ENCODE results near the gene SDR42E1. TPM values are rescaled to one million over a fixed set of nuclear protein-coding genes. Genes with fewer than 3 reads are reported as not detected.

SDR42E1 gene
- total RNA-seq, 2 donors from 2014 or later: 5.5 to 7.2 TPM

DNA sequence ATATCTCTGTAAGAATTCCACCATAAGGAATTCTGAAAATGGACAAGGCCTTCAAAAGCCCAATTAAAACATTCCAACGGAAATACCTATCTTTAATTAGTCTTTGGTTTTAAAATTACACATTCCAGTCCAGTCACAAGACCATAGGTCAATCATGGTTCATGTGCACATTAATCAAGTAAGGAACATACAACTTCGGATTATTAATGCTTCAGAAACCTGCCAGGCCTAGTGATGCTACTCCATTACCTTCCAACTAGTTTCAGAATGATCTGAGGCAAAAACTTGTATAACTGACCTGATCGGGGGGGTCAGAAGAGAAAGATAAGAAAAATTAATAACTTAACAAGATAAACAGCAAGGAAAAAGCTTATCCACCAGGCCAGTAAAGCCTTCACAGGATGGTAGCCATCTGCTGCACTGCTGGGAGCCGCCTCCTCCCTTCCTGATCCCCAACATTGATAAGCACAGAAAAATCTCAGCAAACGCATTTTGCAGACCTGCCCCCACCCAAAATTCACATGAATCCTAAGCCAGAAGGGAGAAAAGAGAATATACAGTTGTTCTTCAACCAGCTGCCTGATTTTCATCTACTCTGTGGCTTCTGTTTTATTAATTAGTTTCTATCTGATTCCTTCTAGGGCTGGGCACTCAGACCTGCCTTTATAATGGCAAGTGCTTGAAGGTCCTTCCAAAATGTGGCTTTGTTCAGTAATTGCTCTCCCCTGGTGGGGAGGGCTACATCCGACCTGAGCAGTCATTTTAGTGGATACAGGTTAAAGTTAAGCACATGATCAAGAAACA, 6.0 kb downstream of the SDR42E1 start:
- intact Hi-C loops (cut with DNase I): no loop called here
- no peak for TF ChIP-seq POLR2AphosphoS5 (IDR thresholded peaks at IDR 0.05)
- TF ChIP-seq, protein P1, sequence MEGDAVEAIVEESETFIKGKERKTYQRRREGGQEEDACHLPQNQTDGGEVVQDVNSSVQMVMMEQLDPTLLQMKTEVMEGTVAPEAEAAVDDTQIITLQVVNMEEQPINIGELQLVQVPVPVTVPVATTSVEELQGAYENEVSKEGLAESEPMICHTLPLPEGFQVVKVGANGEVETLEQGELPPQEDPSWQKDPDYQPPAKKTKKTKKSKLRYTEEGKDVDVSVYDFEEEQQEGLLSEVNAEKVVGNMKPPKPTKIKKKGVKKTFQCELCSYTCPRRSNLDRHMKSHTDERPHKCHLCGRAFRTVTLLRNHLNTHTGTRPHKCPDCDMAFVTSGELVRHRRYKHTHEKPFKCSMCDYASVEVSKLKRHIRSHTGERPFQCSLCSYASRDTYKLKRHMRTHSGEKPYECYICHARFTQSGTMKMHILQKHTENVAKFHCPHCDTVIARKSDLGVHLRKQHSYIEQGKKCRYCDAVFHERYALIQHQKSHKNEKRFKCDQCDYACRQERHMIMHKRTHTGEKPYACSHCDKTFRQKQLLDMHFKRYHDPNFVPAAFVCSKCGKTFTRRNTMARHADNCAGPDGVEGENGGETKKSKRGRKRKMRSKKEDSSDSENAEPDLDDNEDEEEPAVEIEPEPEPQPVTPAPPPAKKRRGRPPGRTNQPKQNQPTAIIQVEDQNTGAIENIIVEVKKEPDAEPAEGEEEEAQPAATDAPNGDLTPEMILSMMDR (IDR thresholded peaks at IDR 0.05): no peak
- no peak for TF ChIP-seq POLR2A (IDR thresholded peaks at IDR 0.05)
- Histone ChIP-seq H3K4me3 (no peak overlapping the region), H3K9me3 (no peaks in the 10 kb centered on the region), H3K4me1 (replicated peaks) (no peaks in the 10 kb centered on the region), H3K27ac (no peak overlapping the region), H3K27me3 (replicated peaks; ENCODE audit: insufficient read depth) (no peaks in the 10 kb centered on the region), H3K36me3 (no peaks in the 10 kb centered on the region)
- WGBS: 37% methylated on average over 6 of the region's 6 CpGs
- DNase-seq (ENCODE audit: low spot score): no peak

DNA sequence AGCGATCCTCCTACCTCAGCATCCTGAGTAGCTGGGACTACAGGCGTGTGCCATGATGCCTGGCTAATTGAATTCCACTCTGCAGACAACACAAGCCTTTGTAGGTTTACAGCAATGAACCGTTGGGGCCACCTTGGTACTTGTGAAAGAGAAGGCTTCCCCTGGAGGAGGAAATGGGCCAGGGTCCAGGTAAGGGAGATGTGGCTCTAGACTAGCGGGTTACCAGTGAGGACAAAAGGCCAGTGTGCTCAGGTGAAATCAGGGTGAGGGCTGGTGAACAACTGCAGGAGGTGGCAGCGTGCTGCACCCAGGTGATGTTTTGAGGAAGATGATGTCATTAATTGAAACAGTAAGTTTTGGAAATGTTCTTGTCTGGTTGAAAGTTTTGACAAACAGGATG, 6.7 kb downstream of the SDR42E1 start:
- 74% methylated on average over 5 of the region's 5 CpGs for whole genome bisulfite sequencing
- DNase-seq (ENCODE audit: low spot score): no peak
- intact Hi-C loops (cut with DNase I): no loop called here
- Histone ChIP-seq H3K4me1 (replicated peaks) (no peaks in the 10 kb centered on the region), H3K36me3 (no peaks in the 10 kb centered on the region), H3K4me3 (no peak overlapping the region), H3K27ac (no peak overlapping the region), H3K27me3 (replicated peaks; ENCODE audit: insufficient read depth) (no peaks in the 10 kb centered on the region), H3K9me3 (no peaks in the 10 kb centered on the region)
- TF ChIP-seq POLR2A (IDR thresholded peaks at IDR 0.05): no peak
- TF ChIP-seq, protein P1 (IDR thresholded peaks at IDR 0.05): no peak
- TF ChIP-seq POLR2AphosphoS5 (IDR thresholded peaks at IDR 0.05): no peak

DNA sequence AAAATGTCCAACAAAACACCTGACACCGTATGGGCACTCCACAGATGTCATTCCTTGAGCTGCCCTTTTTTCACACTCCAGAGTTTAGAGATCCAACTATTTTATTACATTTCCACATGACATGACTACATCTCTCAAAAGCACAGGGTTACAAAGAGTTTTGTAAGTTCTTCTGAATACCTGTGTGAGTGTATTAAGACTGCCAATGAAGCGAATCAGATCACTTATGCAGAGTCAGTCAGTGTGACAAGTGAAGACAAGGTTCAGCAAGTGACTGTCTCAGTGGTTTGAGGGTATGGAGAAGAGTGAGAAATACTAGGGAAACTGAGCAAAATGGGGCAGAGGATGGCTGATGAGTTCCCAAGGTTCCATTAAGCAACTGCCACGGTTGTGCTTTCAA, 8.4 kb downstream of the SDR42E1 start:
- Histone ChIP-seq H3K4me1 (replicated peaks) (no peaks in the 10 kb centered on the region), H3K27ac (no peak overlapping the region), H3K4me3 (no peak overlapping the region), H3K36me3 (no peaks in the 10 kb centered on the region), H3K27me3 (replicated peaks; ENCODE audit: insufficient read depth) (no peaks in the 10 kb centered on the region), H3K9me3 (no peaks in the 10 kb centered on the region)
- WGBS: 90% methylated on average over 3 of the region's 3 CpGs
- intact Hi-C loops (cut with DNase I): no loop called here
- DNase-seq (ENCODE audit: low spot score): no peak
- TF ChIP-seq, protein P1 (IDR thresholded peaks at IDR 0.05): no peak
- TF ChIP-seq POLR2AphosphoS5 (IDR thresholded peaks at IDR 0.05) (no peak), POLR2A (IDR thresholded peaks at IDR 0.05) (no peak)

DNA sequence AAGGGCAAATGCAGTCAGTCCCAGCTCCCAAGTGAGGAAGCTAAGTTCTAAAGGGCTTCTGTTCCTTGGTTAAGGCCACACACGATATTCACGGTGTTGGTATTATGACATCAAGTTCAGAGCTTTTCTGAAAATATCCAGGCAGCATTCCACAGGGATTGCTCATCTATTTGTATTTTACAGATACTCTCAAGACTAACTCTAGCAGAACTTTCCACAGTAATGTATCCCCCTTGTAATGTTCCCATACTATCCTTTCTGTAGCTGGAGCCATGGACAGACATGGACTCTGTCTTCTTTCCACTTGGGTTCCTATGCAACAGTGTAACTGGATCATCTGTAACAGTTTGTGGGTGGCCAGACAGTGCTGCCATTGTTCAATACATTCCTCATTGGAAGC, 13.5 kb downstream of the SDR42E1 start:
- Histone ChIP-seq H3K9me3 (no peaks in the 10 kb centered on the region), H3K4me1 (replicated peaks) (no peaks in the 10 kb centered on the region), H3K27me3 (replicated peaks; ENCODE audit: insufficient read depth) (no peaks in the 10 kb centered on the region), H3K4me3 (no peak overlapping the region), H3K36me3 (no peaks in the 10 kb centered on the region), H3K27ac (no peak overlapping the region)
- no peak for DNase-seq (ENCODE audit: low spot score)
- intact Hi-C loops (cut with DNase I): no loop called here
- TF ChIP-seq POLR2A (IDR thresholded peaks at IDR 0.05) (no peak), POLR2AphosphoS5 (IDR thresholded peaks at IDR 0.05) (no peak)
- TF ChIP-seq, protein P1 (IDR thresholded peaks at IDR 0.05): no peak
- 33% methylated on average over 2 of the region's 2 CpGs for WGBS
